Astrocyte (in vitro differentiated cells and primary cell): Measurements from ENCODE around the gene LMX1B. TPM values are rescaled to one million over a fixed set of nuclear protein-coding genes. Genes with fewer than 3 reads are reported as not detected.

Experiments used
- DNase-seq: peaks from one replicate; pipeline ENCODE4 v3.0.0-alpha.2; 2010; ENCODE audit warnings: low read depth
- FAIRE-seq: peaks from 2 replicates; lab custom pipeline; 2011; peaks lifted over from hg19 to GRCh38; lab: Jason Lieb, UNC
- H2AFZ ChIP-seq: 2 replicates; pipeline ENCODE4 v1.6.0; 2012; ENCODE audit warnings: low read depth, low read length, inconsistent platforms
- H3K27ac ChIP-seq: 2 replicates; pipeline ENCODE4 v1.5.1; 2011; ENCODE audit warnings: low read depth, low read length, inconsistent platforms
- H3K27me3 ChIP-seq: 2 replicates; pipeline ENCODE4 v1.6.0; 2011; ENCODE audit warnings: low read length, inconsistent platforms; ENCODE audit not compliant: insufficient read depth
- H3K36me3 ChIP-seq: 2 replicates; pipeline ENCODE4 v1.5.1; 2011; ENCODE audit warnings: low read length, inconsistent platforms; ENCODE audit not compliant: insufficient read depth
- H3K4me1 ChIP-seq: 2 replicates; pipeline ENCODE4 v1.5.1; 2011; ENCODE audit warnings: low read length, inconsistent platforms; ENCODE audit not compliant: insufficient read depth
- H3K4me2 ChIP-seq: 2 replicates; pipeline ENCODE4 v1.6.0; 2012; ENCODE audit warnings: low read length, inconsistent platforms
- H3K4me3 ChIP-seq: 2 replicates; pipeline ENCODE4 v1.5.1; 2011; ENCODE audit warnings: low read depth, mild to moderate bottlenecking, low read length, inconsistent platforms; ENCODE audit not compliant: insufficient read depth
- H3K79me2 ChIP-seq: 2 replicates; pipeline ENCODE4 v1.6.0; 2012; ENCODE audit warnings: mild to moderate bottlenecking, low read length, inconsistent platforms; ENCODE audit not compliant: insufficient read depth
- H3K9ac ChIP-seq: 2 replicates; pipeline ENCODE4 v1.6.0; 2012; ENCODE audit warnings: mild to moderate bottlenecking, low read length, inconsistent platforms
- H3K9me3 ChIP-seq: 2 replicates; pipeline ENCODE4 v1.5.1; 2012; ENCODE audit warnings: low read depth, mild to moderate bottlenecking, low read length, inconsistent platforms; ENCODE audit not compliant: insufficient read depth
- H4K20me1 ChIP-seq: 2 replicates; pipeline ENCODE4 v1.6.0; 2012; ENCODE audit warnings: low read length, inconsistent platforms; ENCODE audit not compliant: insufficient read depth
- H3K27ac Mint-ChIP-seq: one replicate; pipeline ENCODE4 v1.8.0; 2021; ENCODE audit warnings: mild to moderate bottlenecking, mixed read lengths; ENCODE audit not compliant: unreplicated experiment
- H3K27me3 Mint-ChIP-seq: one replicate; pipeline ENCODE4 v1.8.0; 2021; ENCODE audit warnings: low read depth, mixed read lengths; ENCODE audit not compliant: unreplicated experiment
- H3K36me3 Mint-ChIP-seq: one replicate; pipeline ENCODE4 v1.8.0; 2021; ENCODE audit warnings: low read depth, mixed read lengths; ENCODE audit not compliant: unreplicated experiment
- H3K4me1 Mint-ChIP-seq: one replicate; pipeline ENCODE4 v1.8.0; 2021; ENCODE audit warnings: low read depth, mixed read lengths; ENCODE audit not compliant: unreplicated experiment
- H3K4me3 Mint-ChIP-seq: one replicate; pipeline ENCODE4 v1.8.0; 2021; ENCODE audit warnings: mild to moderate bottlenecking, moderate library complexity, mixed read lengths; ENCODE audit not compliant: unreplicated experiment
- H3K9me3 Mint-ChIP-seq: one replicate; pipeline ENCODE4 v1.8.0; 2021; ENCODE audit warnings: mild to moderate bottlenecking, mixed read lengths; ENCODE audit not compliant: unreplicated experiment
- CTCF ChIP-seq: IDR thresholded peaks from 2 replicates; pipeline ENCODE4 v1.5.1; 2011; ENCODE audit warnings: low read depth, mild to moderate bottlenecking, inconsistent platforms, low read length, moderate library complexity; ENCODE audit not compliant: insufficient read depth
- EZH2 ChIP-seq: IDR thresholded peaks from 2 replicates; pipeline ENCODE4 v1.6.1; 2012; ENCODE audit warnings: mild to moderate bottlenecking, low read length, inconsistent platforms; ENCODE audit not compliant: insufficient read depth
- total RNA-seq: library from RNA; stranded (reverse); gene quantifications from 2 replicates; pipeline ENCODE4 v1.2.1, GENCODE V29; 2021

Gene LMX1B
- total RNA-seq, 1 donor from 2014 or later: 0.45 TPM

GRCh38 chr9:126698251-126698650, 84.5 kb downstream of the LMX1B start:
- Mint-ChIP-seq H3K4me3 (no peak overlapping the region), H3K27ac (no peak overlapping the region), H3K36me3 (no peaks in the 10 kb centered on the region), H3K4me1 (no peaks in the 10 kb centered on the region), H3K27me3 (peaks cover 75% of the 10 kb centered on the region), H3K9me3 (no peaks in the 10 kb centered on the region)
- Histone ChIP-seq H3K4me3 (no peak overlapping the region), H3K79me2 (no peaks in the 10 kb centered on the region), H3K4me2 (no peak overlapping the region), H3K4me1 (no peaks in the 10 kb centered on the region), H3K9ac (no peak overlapping the region), H3K36me3 (no peaks in the 10 kb centered on the region), H2AFZ (no peak overlapping the region), H3K9me3 (no peaks in the 10 kb centered on the region), H3K27ac (no peak overlapping the region), H3K27me3 (peaks cover 18% of the 10 kb centered on the region), H4K20me1 (no peaks in the 10 kb centered on the region)
- TF ChIP-seq CTCF (no peak), EZH2 (no peak)
- DNase-seq: no peak
- FAIRE-seq: no peak

GRCh38 chr9:126698756-126699155, 85.0 kb downstream of the LMX1B start:
- H3K4me3 ChIP-seq: no peak overlapping the region
- no peaks in the 10 kb centered on the region for H3K9me3 Mint-ChIP-seq
- peaks cover 20% of the 10 kb centered on the region for H3K27me3 ChIP-seq
- H3K27me3 Mint-ChIP-seq: peaks cover 73% of the 10 kb centered on the region
- H3K36me3 Mint-ChIP-seq: no peaks in the 10 kb centered on the region
- no peak overlapping the region for H3K9ac ChIP-seq
- no peaks in the 10 kb centered on the region for H4K20me1 ChIP-seq
- FAIRE-seq: no peak
- no peak overlapping the region for H3K4me2 ChIP-seq
- no peaks in the 10 kb centered on the region for H3K9me3 ChIP-seq
- DNase-seq: no peak
- H3K36me3 ChIP-seq: no peaks in the 10 kb centered on the region
- no peak overlapping the region for H3K27ac Mint-ChIP-seq
- H3K4me1 Mint-ChIP-seq: no peaks in the 10 kb centered on the region
- no peak overlapping the region for H3K4me3 Mint-ChIP-seq
- no peak for TF ChIP-seq CTCF
- no peak for TF ChIP-seq EZH2
- no peaks in the 10 kb centered on the region for H3K4me1 ChIP-seq
- H2AFZ ChIP-seq: no peak overlapping the region
- H3K79me2 ChIP-seq: no peaks in the 10 kb centered on the region
- H3K27ac ChIP-seq: no peak overlapping the region

- Histone ChIP-seq H3K9me3 (no peaks in the 10 kb centered on the region), H3K4me3 (no peak overlapping the region), H3K9ac (no peak overlapping the region), H3K4me2 (no peak overlapping the region), H3K36me3 (no peaks in the 10 kb centered on the region), H2AFZ (no peak overlapping the region), H3K27me3 (peaks cover 17% of the 10 kb centered on the region), H4K20me1 (no peaks in the 10 kb centered on the region), H3K4me1 (peaks cover 4% of the 10 kb centered on the region), H3K79me2 (no peaks in the 10 kb centered on the region), H3K27ac (no peak overlapping the region)
- H3K27ac Mint-ChIP-seq: no peak overlapping the region
- peaks cover 67% of the 10 kb centered on the region for H3K27me3 Mint-ChIP-seq
- TF ChIP-seq CTCF (no peak), EZH2 (no peak)
- H3K4me1 Mint-ChIP-seq: peaks cover 3% of the 10 kb centered on the region
- H3K9me3 Mint-ChIP-seq: no peaks in the 10 kb centered on the region
- FAIRE-seq (no peak), DNase-seq (no peak)
- H3K36me3 Mint-ChIP-seq: no peaks in the 10 kb centered on the region
- H3K4me3 Mint-ChIP-seq: no peak overlapping the region
These were observed 85.7 kb downstream of the LMX1B start for GRCh38 chr9:126699401-126699881.
